Natural killer cell (primary cell): ENCODE results near the gene PTPRU. TPM values are rescaled to one million over a fixed set of nuclear protein-coding genes. Genes with fewer than 3 reads are reported as not detected.
"Not testable (repeated sequence)": the region's sequence is repeated elsewhere in the genome, so short reads cannot be mapped to it uniquely, and the experiment has no call there.

ENCODE experiments used
- ATAC-seq, 3 donors: fragments of 150-1000 bp in 2 of 3; fragments of 200-7000 bp in 1 of 3; cut with Tn5 transposase; 1 replicate in 1 of 3; 2 replicates in 2 of 3; pipeline ENCODE4 v1.10.0; 2021; ENCODE audit warnings: mild to moderate bottlenecking in 2 of 3, moderate library complexity in 2 of 3
- DNase-seq, 2 donors: peaks; one replicate each; pipeline versions ENCODE4 v3.0.0 to v3.0.0-alpha.2; 2013 to 2021; ENCODE audit warnings: mixed read lengths in 1 of 2
- H3K27ac ChIP-seq: one replicate; pipeline ENCODE4 v1.5.1; 2013; ENCODE audit warnings: mild to moderate bottlenecking, low read length
- H3K27me3 ChIP-seq: one replicate; pipeline ENCODE4 v1.6.1; 2013; ENCODE audit warnings: low read length; ENCODE audit not compliant: control insufficient read depth, insufficient read depth
- H3K36me3 ChIP-seq: one replicate; pipeline ENCODE4 v1.6.1; 2013; ENCODE audit warnings: low read length; ENCODE audit not compliant: control insufficient read depth, insufficient read depth
- H3K4me1 ChIP-seq: one replicate; pipeline ENCODE4 v1.6.1; 2013; ENCODE audit warnings: low read length; ENCODE audit not compliant: control insufficient read depth, insufficient read depth
- H3K4me3 ChIP-seq: one replicate; pipeline ENCODE4 v1.5.1; 2013; ENCODE audit warnings: low read length
- H3K9me3 ChIP-seq: one replicate; pipeline ENCODE4 v1.6.1; 2013; ENCODE audit warnings: low read length; ENCODE audit not compliant: control insufficient read depth, insufficient read depth
- H3K27ac Mint-ChIP-seq, 2 donors: one replicate each; pipeline ENCODE4 v1.8.0; 2022; ENCODE audit warnings: mild to moderate bottlenecking in 2 of 2, mixed read lengths in 2 of 2, moderate library complexity in 1 of 2
- H3K27me3 Mint-ChIP-seq, 2 donors: one replicate each; pipeline ENCODE4 v1.8.0; 2022; ENCODE audit warnings: low read depth in 2 of 2, mixed read lengths in 2 of 2
- H3K36me3 Mint-ChIP-seq: one replicate; pipeline ENCODE4 v1.8.0; 2022; ENCODE audit warnings: mixed read lengths
- H3K4me1 Mint-ChIP-seq, 2 donors: one replicate each; pipeline ENCODE4 v1.8.0; 2022; ENCODE audit warnings: mixed read lengths in 2 of 2
- H3K4me3 Mint-ChIP-seq: one replicate; pipeline ENCODE4 v1.8.0; 2022; ENCODE audit warnings: mild to moderate bottlenecking, moderate library complexity, mixed read lengths
- H3K9me3 Mint-ChIP-seq, 2 donors: one replicate each; pipeline ENCODE4 v1.8.0; 2022; ENCODE audit warnings: mixed read lengths in 2 of 2
- CTCF ChIP-seq: fragments of 200-600 bp; IDR thresholded peaks from one replicate; pipeline ENCODE4 v1.8.0; 2022; ENCODE audit warnings: antibody characterized with exemption
- whole genome bisulfite sequencing: methylation state at CpG from one replicate; pipeline ENCODE4 v1.1.7; 2013; ENCODE audit warnings: missing lambda C conversion rate; ENCODE audit not compliant: insufficient coverage; 5-methylcytosine and 5-hydroxymethylcytosine counted together
- intact Hi-C: fragments of 100-400 bp; cut with micrococcal nuclease; formaldehyde crosslinking; loops from one replicate; pipeline ENCODE4 v1.14.2; 2022
- total RNA-seq, 4 donors: library from RNA; stranded (reverse); fragments of 120-200 nt in 1 of 4; gene quantifications; one replicate each; pipeline versions ENCODE4 v1.2.3 to v1.2.4, GENCODE V29; 2013 to 2022

PTPRU gene
- total RNA-seq, 3 donors from 2014 or later (not counting 1 experiment from before 2014, with no cell fraction given): 0.54 to 1.6 (median 0.79) TPM

DNA sequence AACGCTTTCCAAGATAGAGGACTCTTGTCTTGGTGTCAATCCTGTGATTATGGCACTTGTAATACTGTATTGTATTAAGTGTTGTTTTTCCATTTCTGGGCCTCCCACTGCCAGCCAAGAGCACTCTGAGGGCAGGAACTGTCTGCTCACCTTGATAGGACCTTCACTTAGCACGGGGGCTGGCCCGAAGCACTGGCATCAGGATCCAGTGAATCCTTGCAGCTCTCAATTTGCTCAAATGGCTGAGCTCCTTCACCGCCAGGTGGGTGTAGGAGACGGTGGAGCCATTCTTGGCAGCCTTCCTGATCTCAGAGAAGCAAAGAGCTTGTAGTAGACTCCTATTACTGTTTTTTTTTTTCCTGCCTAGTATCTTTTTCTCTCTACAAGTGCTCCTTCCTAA lies 23.3 kb upstream of the PTPRU start:
- no peak for TF ChIP-seq CTCF
- Mint-ChIP-seq H3K9me3 (no peaks in the 10 kb centered on the region), H3K4me3 (no peak overlapping the region), H3K27ac (no peak overlapping the region), H3K27me3 (no peaks in the 10 kb centered on the region), H3K4me1 (peaks cover 0 to 1% of the 10 kb centered on the region in 2 donors), H3K36me3 (peaks cover 10% of the 10 kb centered on the region)
- ATAC-seq: no peak
- Histone ChIP-seq H3K36me3 (peaks cover 21% of the 10 kb centered on the region), H3K4me1 (no peaks in the 10 kb centered on the region), H3K9me3 (no peaks in the 10 kb centered on the region), H3K27me3 (no peaks in the 10 kb centered on the region), H3K27ac (no peak overlapping the region), H3K4me3 (no peak overlapping the region)
- intact Hi-C loops: no loop called here
- no peak for DNase-seq
- 97% methylated on average over 5 of the region's 5 CpGs for WGBS

GRCh38 chr1:29217633-29218032 lies 18.7 kb upstream of the PTPRU start:
- TF ChIP-seq CTCF: no peak
- H3K27me3 ChIP-seq: no peaks in the 10 kb centered on the region
- Mint-ChIP-seq H3K9me3 (no peaks in the 10 kb centered on the region), H3K27me3 (no peaks in the 10 kb centered on the region), H3K36me3 (peaks cover 10% of the 10 kb centered on the region), H3K4me3 (no peak overlapping the region), H3K27ac (no peak overlapping the region), H3K4me1 (peaks cover 0 to 5% of the 10 kb centered on the region in 2 donors)
- no peaks in the 10 kb centered on the region for H3K9me3 ChIP-seq
- H3K4me1 ChIP-seq: no peaks in the 10 kb centered on the region
- ATAC-seq (no peak), DNase-seq (no peak)
- no peak overlapping the region for H3K4me3 ChIP-seq
- H3K27ac ChIP-seq: no peak overlapping the region
- peaks cover 12% of the 10 kb centered on the region for H3K36me3 ChIP-seq
- intact Hi-C loops: no loop called here
- WGBS: 96% methylated on average over 1 of the region's 2 CpGs

DNA sequence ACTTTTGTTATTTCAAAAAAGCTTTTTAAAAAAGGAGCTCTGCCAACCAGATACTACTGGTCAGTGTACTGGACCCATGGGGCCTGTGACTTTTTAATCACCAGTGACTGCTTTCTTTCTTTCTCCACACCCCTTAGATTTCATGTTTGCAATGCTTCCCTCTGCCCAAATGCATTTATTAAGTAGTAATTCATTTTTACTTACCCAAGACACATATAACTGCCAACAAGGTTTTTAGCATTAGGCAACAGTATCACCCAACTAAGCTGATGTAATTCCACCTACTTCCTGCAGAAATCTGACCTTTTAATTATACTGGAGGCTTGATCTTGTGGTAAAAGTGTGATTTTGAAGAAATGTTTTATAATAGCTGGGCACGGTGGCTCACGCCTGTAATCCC lies 18.1 kb upstream of the PTPRU start:
- H3K4me1 ChIP-seq: no peaks in the 10 kb centered on the region
- ATAC-seq (no peak), DNase-seq (no peak)
- H3K27me3 Mint-ChIP-seq: no peaks in the 10 kb centered on the region
- H3K9me3 Mint-ChIP-seq: no peaks in the 10 kb centered on the region
- H3K36me3 ChIP-seq: peaks cover 12% of the 10 kb centered on the region
- no peak overlapping the region for H3K27ac ChIP-seq
- intact Hi-C loops: no loop called here
- H3K27me3 ChIP-seq: no peaks in the 10 kb centered on the region
- no peak overlapping the region for H3K27ac Mint-ChIP-seq
- H3K4me1 Mint-ChIP-seq: peaks cover 0 to 5% of the 10 kb centered on the region in 2 donors
- 48% methylated on average over 2 of the region's 2 CpGs for WGBS
- no peak overlapping the region for H3K4me3 Mint-ChIP-seq
- H3K9me3 ChIP-seq: no peaks in the 10 kb centered on the region
- TF ChIP-seq CTCF: no peak
- H3K36me3 Mint-ChIP-seq: peaks cover 5% of the 10 kb centered on the region
- H3K4me3 ChIP-seq: no peak overlapping the region

DNA sequence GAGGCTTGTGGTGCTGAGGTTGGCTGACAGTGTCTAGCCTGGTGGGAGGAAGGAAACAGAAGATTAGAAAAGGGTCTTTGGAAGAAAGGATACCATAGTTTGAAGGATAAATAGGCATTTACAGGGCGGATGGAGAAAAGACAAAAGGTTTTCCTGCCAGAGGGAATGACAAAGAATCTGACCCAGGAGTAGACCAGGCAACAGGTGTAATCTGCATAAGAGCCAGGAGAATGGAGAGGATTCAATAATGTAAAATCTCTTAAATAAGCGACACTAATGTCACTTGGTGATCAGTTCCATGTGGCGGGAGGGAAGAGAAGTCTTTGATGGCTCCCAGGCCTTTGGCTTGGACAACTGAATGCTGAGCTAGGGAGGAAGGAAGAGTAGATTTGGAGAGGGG lies 15.0 kb upstream of the PTPRU start:
- WGBS: 97% methylated on average over 3 of the region's 3 CpGs
- peaks cover 0 to 5% of the 10 kb centered on the region in 2 donors for H3K4me1 Mint-ChIP-seq
- DNase-seq (no peak), ATAC-seq (no peak)
- no peak overlapping the region for H3K27ac Mint-ChIP-seq
- H3K27ac ChIP-seq: no peak overlapping the region
- no peaks in the 10 kb centered on the region for H3K36me3 Mint-ChIP-seq
- H3K9me3 ChIP-seq: no peaks in the 10 kb centered on the region
- H3K27me3 ChIP-seq: no peaks in the 10 kb centered on the region
- H3K27me3 Mint-ChIP-seq: no peaks in the 10 kb centered on the region
- peaks cover 2% of the 10 kb centered on the region for H3K36me3 ChIP-seq
- no peak for TF ChIP-seq CTCF
- H3K4me1 ChIP-seq: no peaks in the 10 kb centered on the region
- intact Hi-C loops: no loop called here
- no peak overlapping the region for H3K4me3 Mint-ChIP-seq
- no peak overlapping the region for H3K4me3 ChIP-seq
- no peaks in the 10 kb centered on the region for H3K9me3 Mint-ChIP-seq

GRCh38 chr1:29222260-29222659 lies 14.1 kb upstream of the PTPRU start:
- ATAC-seq, H3K27ac Mint-ChIP-seq, H3K4me3 Mint-ChIP-seq, H3K4me3 ChIP-seq, H3K27me3 Mint-ChIP-seq, H3K4me1 ChIP-seq, H3K27me3 ChIP-seq, H3K9me3 Mint-ChIP-seq, DNase-seq, H3K36me3 Mint-ChIP-seq, H3K36me3 ChIP-seq, intact Hi-C loops, H3K9me3 ChIP-seq, H3K4me1 Mint-ChIP-seq, H3K27ac ChIP-seq: not testable (repeated sequence)
- WGBS: 93% methylated on average over 6 of the region's 6 CpGs
